HFFc6 (cell line): ENCODE data around the gene IL15. TPM values are rescaled to one million over a fixed set of nuclear protein-coding genes. Genes with fewer than 3 reads are reported as not detected.
"Not testable (repeated sequence)": the region's sequence is repeated elsewhere in the genome, so short reads cannot be mapped to it uniquely, and the experiment has no call there.

Experiments
- DNase-seq: peaks from one replicate; pipeline ENCODE4 v3.0.0-alpha.2; 2018
- H3K27ac Mint-ChIP-seq: 2 replicates; pipeline ENCODE4 v1.8.0; 2020; ENCODE audit warnings: mild to moderate bottlenecking, mixed read lengths
- H3K27me3 Mint-ChIP-seq: 2 replicates; pipeline ENCODE4 v1.8.0; 2021; ENCODE audit warnings: mild to moderate bottlenecking, moderate library complexity, mixed read lengths; ENCODE audit not compliant: insufficient read depth
- H3K36me3 Mint-ChIP-seq: 2 replicates; pipeline ENCODE4 v1.8.0; 2021; ENCODE audit warnings: low read depth, mixed read lengths
- H3K4me1 Mint-ChIP-seq: 2 replicates; pipeline ENCODE4 v1.8.0; 2020; ENCODE audit warnings: low read depth, mixed read lengths
- H3K4me3 Mint-ChIP-seq: 2 replicates; pipeline ENCODE4 v1.8.0; 2020; ENCODE audit warnings: mild to moderate bottlenecking, moderate library complexity, mixed read lengths
- H3K9me3 Mint-ChIP-seq: 2 replicates; pipeline ENCODE4 v1.8.0; 2020; ENCODE audit warnings: mild to moderate bottlenecking, mixed read lengths
- total RNA-seq, 6 experiments: library from RNA; stranded (reverse); fragmentation: NEBNext Ultra II Directional; extraction: Animal tissue kit (Norgen Biotek cat#: 25700); gene quantifications; 2 replicates in 1 of 6; 3 replicates in 5 of 6; pipeline ENCODE4 v1.2.3, GENCODE V29; 2021
- TF ChIP-seq, protein P1 (sequence below): fragments of 200-600 bp; sonication (generic); IDR thresholded peaks from 2 replicates; pipeline ENCODE4 v1.5.0; 2021; ENCODE audit warnings: antibody characterized with exemption, mild to moderate bottlenecking

Gene IL15
- total RNA-seq, 6 experiments from 2014 or later, result 1.9 to 3.9 (median 3.4) TPM

DNA sequence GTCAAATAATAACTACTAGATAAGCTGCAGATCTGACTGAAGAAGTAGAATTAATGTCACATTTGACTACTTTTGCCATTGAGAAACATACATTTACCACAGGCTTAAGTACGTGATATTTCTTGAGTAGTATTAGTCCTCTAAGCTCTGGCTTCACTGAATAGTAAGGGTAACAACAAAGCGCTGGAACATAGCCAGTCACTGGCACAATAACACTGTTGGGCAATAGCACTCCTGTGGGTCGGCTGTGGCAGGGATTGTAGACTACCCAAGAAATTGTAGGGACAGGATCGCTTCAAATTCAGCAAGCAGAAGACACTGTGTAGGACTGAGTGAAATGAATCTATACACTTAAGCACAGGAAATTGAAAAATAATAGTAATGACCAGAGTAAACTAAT lies 27.1 kb upstream of the IL15 start:
- no peak overlapping the region for H3K4me3 Mint-ChIP-seq
- H3K27me3 Mint-ChIP-seq, result no peaks in the 10 kb centered on the region

DNA sequence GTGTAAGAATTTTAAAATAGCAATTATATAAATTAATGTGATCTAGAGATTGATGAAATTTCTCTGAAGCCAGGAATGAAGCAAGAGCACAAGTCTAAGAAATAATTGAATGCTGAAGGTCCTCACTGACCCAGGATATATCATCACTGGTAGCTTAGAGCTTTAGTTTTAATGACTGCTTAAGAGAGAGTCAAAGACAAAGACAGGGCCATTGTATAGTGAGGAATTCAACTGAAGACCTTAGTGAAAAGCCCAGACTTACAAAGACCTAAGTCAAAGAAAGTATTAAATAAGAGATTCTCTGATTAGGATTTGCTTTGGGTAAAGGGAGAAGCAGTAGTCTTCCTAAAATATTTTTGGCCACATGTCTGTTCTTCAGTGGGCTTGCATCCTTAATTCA lies 26.0 kb upstream of the IL15 start:
- Mint-ChIP-seq H3K27ac (no peak overlapping the region), H3K4me3 (no peak overlapping the region), H3K9me3 (no peaks in the 10 kb centered on the region), H3K36me3 (no peaks in the 10 kb centered on the region), H3K4me1 (no peaks in the 10 kb centered on the region), H3K27me3 (no peaks in the 10 kb centered on the region)
- no peak for DNase-seq
- TF ChIP-seq, protein P1, sequence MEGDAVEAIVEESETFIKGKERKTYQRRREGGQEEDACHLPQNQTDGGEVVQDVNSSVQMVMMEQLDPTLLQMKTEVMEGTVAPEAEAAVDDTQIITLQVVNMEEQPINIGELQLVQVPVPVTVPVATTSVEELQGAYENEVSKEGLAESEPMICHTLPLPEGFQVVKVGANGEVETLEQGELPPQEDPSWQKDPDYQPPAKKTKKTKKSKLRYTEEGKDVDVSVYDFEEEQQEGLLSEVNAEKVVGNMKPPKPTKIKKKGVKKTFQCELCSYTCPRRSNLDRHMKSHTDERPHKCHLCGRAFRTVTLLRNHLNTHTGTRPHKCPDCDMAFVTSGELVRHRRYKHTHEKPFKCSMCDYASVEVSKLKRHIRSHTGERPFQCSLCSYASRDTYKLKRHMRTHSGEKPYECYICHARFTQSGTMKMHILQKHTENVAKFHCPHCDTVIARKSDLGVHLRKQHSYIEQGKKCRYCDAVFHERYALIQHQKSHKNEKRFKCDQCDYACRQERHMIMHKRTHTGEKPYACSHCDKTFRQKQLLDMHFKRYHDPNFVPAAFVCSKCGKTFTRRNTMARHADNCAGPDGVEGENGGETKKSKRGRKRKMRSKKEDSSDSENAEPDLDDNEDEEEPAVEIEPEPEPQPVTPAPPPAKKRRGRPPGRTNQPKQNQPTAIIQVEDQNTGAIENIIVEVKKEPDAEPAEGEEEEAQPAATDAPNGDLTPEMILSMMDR, result no peak

More for the DNA sequence above, 27.1 kb upstream of the IL15 start:
- Mint-ChIP-seq H3K36me3 (no peaks in the 10 kb centered on the region; the same call in 1 of the 2 replicates), H3K9me3 (no peaks in the 10 kb centered on the region), H3K4me1 (no peaks in the 10 kb centered on the region), H3K27ac (no peak overlapping the region)
- no peak for DNase-seq
- TF ChIP-seq, protein P1, result no peak

DNA sequence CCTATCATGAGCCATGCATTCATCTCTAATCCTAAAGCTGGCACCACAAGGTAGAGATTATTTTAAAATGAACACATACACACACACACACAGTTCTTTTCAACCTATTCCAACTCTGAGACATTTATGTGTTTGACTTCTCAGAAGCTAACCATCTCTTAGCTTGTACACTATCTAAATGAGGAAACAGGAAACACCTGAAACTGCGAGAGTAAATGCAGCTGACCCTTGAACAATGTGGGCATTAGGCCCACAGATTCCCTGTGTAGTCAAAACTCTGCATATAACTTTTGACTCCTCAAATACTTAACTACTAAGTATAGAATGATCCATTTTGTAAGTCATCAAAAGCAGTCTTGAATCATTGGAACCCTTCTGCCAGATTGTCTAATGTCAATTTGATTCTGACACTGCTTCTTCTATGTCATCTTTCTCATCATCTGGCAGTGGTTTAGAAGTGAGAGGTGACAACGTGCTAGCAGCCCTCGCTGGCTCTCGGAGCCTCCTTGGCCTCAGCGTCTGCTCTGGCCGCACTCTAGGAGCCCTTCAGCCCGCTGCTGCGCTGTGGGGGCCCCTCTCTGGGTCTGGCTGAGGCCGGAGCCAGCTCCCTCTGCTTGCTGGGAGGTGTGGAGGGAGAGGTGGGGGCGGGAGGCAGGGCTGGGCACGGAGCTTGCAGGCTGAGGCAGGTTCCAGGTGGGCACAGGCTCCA lies 21.4 kb upstream of the IL15 start:
- H3K36me3 Mint-ChIP-seq, result peaks cover 13% of the 10 kb centered on the region
- peaks cover 4% of the 10 kb centered on the region for H3K9me3 Mint-ChIP-seq
- H3K4me3 Mint-ChIP-seq, result no peak overlapping the region
- H3K4me1 Mint-ChIP-seq, result peaks cover 7% of the 10 kb centered on the region
- no peak overlapping the region for H3K27ac Mint-ChIP-seq
- DNase-seq, result no peak
- no peaks in the 10 kb centered on the region; the same call in 1 of the 2 replicates for H3K27me3 Mint-ChIP-seq
- TF ChIP-seq, protein P1, result no peak

DNA sequence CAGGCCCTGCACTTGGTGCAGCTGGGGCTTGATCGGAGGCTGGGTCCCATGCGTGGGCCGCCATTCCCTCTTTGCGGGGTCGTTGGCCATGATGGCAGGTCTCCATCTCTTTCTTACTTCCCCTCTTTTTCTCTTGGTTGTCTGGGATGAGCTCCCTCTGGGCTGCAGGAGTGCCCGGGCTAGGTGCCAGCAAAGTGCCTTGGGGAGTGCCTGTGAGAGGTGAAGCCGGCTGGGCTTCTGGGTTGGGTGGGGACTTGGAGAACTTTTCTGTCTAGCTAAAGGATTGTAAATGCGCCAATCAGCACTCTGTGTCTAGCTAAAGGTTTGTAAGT lies 20.8 kb upstream of the IL15 start:
- peaks cover 13% of the 10 kb centered on the region for H3K36me3 Mint-ChIP-seq

DNA sequence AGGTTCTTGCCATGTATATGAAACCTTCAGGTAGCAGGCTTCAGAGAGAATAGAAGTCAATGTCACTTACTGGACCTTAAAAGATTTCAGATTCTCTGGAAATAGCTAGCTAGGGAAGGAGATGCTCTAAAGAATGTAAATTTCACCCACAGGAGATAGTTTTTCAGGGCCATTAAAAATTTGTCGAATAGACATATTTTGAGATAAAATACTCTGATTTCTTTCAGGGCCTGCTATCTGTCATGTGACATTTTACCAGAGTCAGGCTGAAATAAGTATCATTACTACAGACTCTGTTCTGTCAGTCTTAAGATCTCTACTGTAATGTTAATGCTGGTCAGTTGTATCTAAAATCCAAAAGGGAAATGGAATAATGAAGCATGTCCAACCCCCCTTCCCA lies 15.7 kb upstream of the IL15 start:
- no peak for DNase-seq
- H3K27ac Mint-ChIP-seq, result no peak overlapping the region
- peaks cover 12% of the 10 kb centered on the region for H3K36me3 Mint-ChIP-seq
- no peak overlapping the region for H3K4me3 Mint-ChIP-seq
- TF ChIP-seq, protein P1, result no peak
- peaks cover 4% of the 10 kb centered on the region for H3K9me3 Mint-ChIP-seq
- peaks cover 7% of the 10 kb centered on the region for H3K4me1 Mint-ChIP-seq
- no peaks in the 10 kb centered on the region; the same call in 1 of the 2 replicates for H3K27me3 Mint-ChIP-seq

More for the DNA sequence above, 20.8 kb upstream of the IL15 start:
- not testable (repeated sequence) for H3K4me3 Mint-ChIP-seq, H3K9me3 Mint-ChIP-seq, H3K27me3 Mint-ChIP-seq, H3K4me1 Mint-ChIP-seq, DNase-seq, H3K27ac Mint-ChIP-seq

DNA sequence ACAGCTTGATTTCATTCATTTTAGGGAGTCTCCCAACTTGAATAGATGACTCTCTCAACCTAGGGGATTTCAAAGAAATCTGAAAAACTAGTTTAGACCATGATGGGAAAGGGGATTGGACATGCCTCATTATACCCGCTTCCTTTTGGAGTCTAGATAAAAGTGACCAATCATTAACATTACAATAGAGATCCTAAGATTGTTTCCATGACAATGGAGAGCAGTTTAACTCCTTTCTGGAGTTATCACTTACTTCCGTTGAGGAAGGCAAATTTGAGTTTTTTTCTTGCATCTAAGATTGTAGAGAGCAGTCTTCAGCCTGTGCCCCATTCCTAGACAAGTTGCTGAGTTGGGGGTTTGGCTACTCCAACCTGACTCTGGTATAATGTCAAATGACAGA lies 11.4 kb upstream of the IL15 start:
- Mint-ChIP-seq H3K36me3 (no peaks in the 10 kb centered on the region), H3K4me1 (no peaks in the 10 kb centered on the region), H3K4me3 (no peak overlapping the region), H3K27ac (no peak overlapping the region), H3K27me3 (peaks cover 1% of the 10 kb centered on the region; the same call in 1 of the 2 replicates), H3K9me3 (no peaks in the 10 kb centered on the region)
- no peak for DNase-seq
- TF ChIP-seq, protein P1, result no peak
